ENCODE data around the gene RNF169. TPM values are rescaled to one million over a fixed set of nuclear protein-coding genes. Genes with fewer than 3 reads are reported as not detected.

Gene RNF169
- total and polyA plus RNA-seq, 2 of the 8 experiments (the other 6 are each of a cell fraction or from before 2014, with no cell fraction given), result 3.6 to 12.5 TPM

- TF ChIP-seq CHD7 (IDR thresholded peaks at IDR 0.05; ENCODE audit: insufficient replicate concordance, low read length) (no peak), HDAC6 (IDR thresholded peaks at IDR 0.05; ENCODE audit: low read depth, low read length) (no peak), CTBP2 (IDR thresholded peaks at IDR 0.05; ENCODE audit: borderline replicate concordance, insufficient read depth, insufficient read length, low read length) (no peak), EP300 (IDR thresholded peaks at IDR 0.05; ENCODE audit: borderline replicate concordance in 1 of 2, low read depth in 2 of 2, low read length in 2 of 2) (no peak), ZNF274 (IDR thresholded peaks at IDR 0.05; ENCODE audit: borderline replicate concordance, extremely low read depth, low read length) (no peak), EZH2 (IDR thresholded peaks at IDR 0.05; ENCODE audit: low read depth, low read length, severe bottlenecking) (no peak)
Observed at GRCh38 chr11:74846770-74847169, 98.1 kb downstream of the RNF169 start (continued).

All from H1 (cell line).